Caco-2 (cell line): ENCODE data around the gene TMEM30A. TPM values are rescaled to one million over a fixed set of nuclear protein-coding genes. Genes with fewer than 3 reads are reported as not detected.

Experiments used
- BruUV-seq: library from RNA; stranded (reverse); fragments of 400-500 nt; replicated peaks from 2 replicates; lab custom pipeline; 2021; lab: Mats Ljungman, UMichigan
- CTCF ChIA-PET: fragments of 300-600 bp; sonication (Branson Sonifier 250); formaldehyde crosslinking; loops from one replicate; lab custom pipeline; 2022; ENCODE audit warnings: antibody characterized with exemption; lab: Charles Lee
- POLR2A ChIA-PET: fragments of 300-600 bp; sonication (Branson Sonifier 250); formaldehyde crosslinking; loops from one replicate; lab custom pipeline; 2022; ENCODE audit warnings: antibody characterized with exemption; lab: Charles Lee
- DNase-seq, 2 experiments: peaks; one replicate each; pipeline versions ENCODE4 v3.0.0 to v3.0.0-alpha.2; 2020 to 2022
- H3K27me3 ChIP-seq: replicated peaks from 2 replicates; pipeline ENCODE4 v1.6.0; 2011; ENCODE audit warnings: low read length; ENCODE audit not compliant: control insufficient read depth, insufficient read depth
- H3K36me3 ChIP-seq: 2 replicates; pipeline ENCODE4 v1.5.1; 2011; ENCODE audit warnings: low read length; ENCODE audit not compliant: control insufficient read depth, insufficient read depth
- H3K4me1 ChIP-seq: fragments of 250-450 bp; sonication (Bioruptor Pico); 2 replicates; pipeline ENCODE4 v1.5.1; 2020; ENCODE audit warnings: mild to moderate bottlenecking
- H3K4me3 ChIP-seq: 2 replicates; pipeline ENCODE4 v1.5.1; 2011; ENCODE audit warnings: low read depth, mild to moderate bottlenecking, control low read depth, low read length
- H3K9me3 ChIP-seq: fragments of 250-450 bp; sonication (Bioruptor Pico); 2 replicates; pipeline ENCODE4 v1.5.1; 2020; ENCODE audit warnings: mild to moderate bottlenecking, moderate library complexity
- H3K27ac Mint-ChIP-seq: one replicate; pipeline ENCODE4 v1.8.0; 2022; ENCODE audit warnings: mixed read lengths; ENCODE audit not compliant: unreplicated experiment
- H3K27me3 Mint-ChIP-seq: one replicate; pipeline ENCODE4 v1.8.0; 2022; ENCODE audit warnings: mixed read lengths; ENCODE audit not compliant: insufficient read depth, unreplicated experiment
- H3K36me3 Mint-ChIP-seq: one replicate; pipeline ENCODE4 v1.8.0; 2022; ENCODE audit warnings: mild to moderate bottlenecking, mixed read lengths; ENCODE audit not compliant: insufficient read depth, unreplicated experiment
- H3K4me1 Mint-ChIP-seq: one replicate; pipeline ENCODE4 v1.8.0; 2022; ENCODE audit warnings: low read depth, mixed read lengths; ENCODE audit not compliant: unreplicated experiment
- H3K4me3 Mint-ChIP-seq: one replicate; pipeline ENCODE4 v1.8.0; 2022; ENCODE audit warnings: mild to moderate bottlenecking, moderate library complexity, mixed read lengths; ENCODE audit not compliant: unreplicated experiment
- H3K9me3 Mint-ChIP-seq: one replicate; pipeline ENCODE4 v1.8.0; 2022; ENCODE audit warnings: mixed read lengths; ENCODE audit not compliant: unreplicated experiment
- intact Hi-C: fragments of 100-400 bp; cut with micrococcal nuclease; formaldehyde crosslinking; loops from one replicate; pipeline ENCODE4 v1.10.0; 2022; ENCODE audit not compliant: unreplicated experiment
- total RNA-seq: library from RNA; stranded (reverse); gene quantifications from 2 replicates; pipeline ENCODE4 v1.2.3, GENCODE V29; 2022
- TF ChIP-seq, protein P1 (sequence below), 2 experiments: fragments of 200-600 bp in 1 of 2; IDR thresholded peaks; 1 replicate in 1 of 2; 2 replicates in 1 of 2; pipeline versions ENCODE4 v1.5.1 to v1.8.0; 2011 to 2022; ENCODE audit warnings: antibody characterized with exemption in 1 of 2, control low read depth in 1 of 2, inconsistent platforms in 1 of 2, low read depth in 1 of 2, low read length in 1 of 2, mild to moderate bottlenecking in 1 of 2, moderate library complexity in 1 of 2; ENCODE audit not compliant: insufficient read depth in 1 of 2, severe bottlenecking in 1 of 2, unreplicated experiment in 1 of 2

The TMEM30A gene
- total RNA-seq, 1 experiment from 2014 or later: 55.8 TPM

DNA sequence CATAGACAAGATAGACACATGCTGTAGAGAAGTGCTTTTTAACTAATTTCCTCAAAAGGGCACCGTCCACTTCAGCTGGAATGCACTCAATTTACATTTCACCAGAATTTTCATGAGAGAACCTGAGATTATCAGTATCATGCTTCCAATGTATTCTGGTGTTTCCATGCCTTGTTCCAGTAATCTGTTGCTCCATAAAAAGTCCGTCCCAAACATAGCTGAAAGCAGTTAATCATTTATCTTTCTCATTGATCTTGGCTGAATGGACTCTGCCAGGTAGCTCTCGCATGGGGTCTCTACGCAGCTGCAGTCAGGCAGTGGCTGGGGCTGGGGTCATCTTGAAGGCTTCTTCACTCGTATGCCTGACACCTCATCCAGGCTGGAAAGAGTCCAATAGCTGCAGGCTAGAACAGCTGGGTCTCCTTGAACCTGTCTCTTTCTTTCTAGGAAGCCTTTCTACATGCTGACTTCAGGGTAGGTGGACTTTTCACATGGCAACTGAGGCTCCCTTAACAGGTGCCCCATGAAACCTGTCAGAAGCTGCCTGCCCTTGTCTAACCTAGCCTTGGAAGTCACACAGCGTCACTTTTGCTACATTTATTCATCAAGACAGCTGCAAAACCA lies 60.2 kb downstream of the TMEM30A start:
- TF ChIP-seq, protein P1, sequence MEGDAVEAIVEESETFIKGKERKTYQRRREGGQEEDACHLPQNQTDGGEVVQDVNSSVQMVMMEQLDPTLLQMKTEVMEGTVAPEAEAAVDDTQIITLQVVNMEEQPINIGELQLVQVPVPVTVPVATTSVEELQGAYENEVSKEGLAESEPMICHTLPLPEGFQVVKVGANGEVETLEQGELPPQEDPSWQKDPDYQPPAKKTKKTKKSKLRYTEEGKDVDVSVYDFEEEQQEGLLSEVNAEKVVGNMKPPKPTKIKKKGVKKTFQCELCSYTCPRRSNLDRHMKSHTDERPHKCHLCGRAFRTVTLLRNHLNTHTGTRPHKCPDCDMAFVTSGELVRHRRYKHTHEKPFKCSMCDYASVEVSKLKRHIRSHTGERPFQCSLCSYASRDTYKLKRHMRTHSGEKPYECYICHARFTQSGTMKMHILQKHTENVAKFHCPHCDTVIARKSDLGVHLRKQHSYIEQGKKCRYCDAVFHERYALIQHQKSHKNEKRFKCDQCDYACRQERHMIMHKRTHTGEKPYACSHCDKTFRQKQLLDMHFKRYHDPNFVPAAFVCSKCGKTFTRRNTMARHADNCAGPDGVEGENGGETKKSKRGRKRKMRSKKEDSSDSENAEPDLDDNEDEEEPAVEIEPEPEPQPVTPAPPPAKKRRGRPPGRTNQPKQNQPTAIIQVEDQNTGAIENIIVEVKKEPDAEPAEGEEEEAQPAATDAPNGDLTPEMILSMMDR (IDR thresholded peaks at IDR 0.05; ENCODE audit: insufficient read depth in 1 of 2, low read depth in 1 of 2, low read length in 1 of 2, severe bottlenecking in 1 of 2, unreplicated experiment in 1 of 2): no peak
- H3K4me3 ChIP-seq: no peak overlapping the region
- H3K9me3 ChIP-seq: no peaks in the 10 kb centered on the region
- H3K4me1 ChIP-seq: no peaks in the 10 kb centered on the region
- Mint-ChIP-seq H3K27ac (no peak overlapping the region), H3K4me3 (no peak overlapping the region), H3K27me3 (no peaks in the 10 kb centered on the region), H3K4me1 (peaks cover 7% of the 10 kb centered on the region), H3K36me3 (no peaks in the 10 kb centered on the region), H3K9me3 (no peaks in the 10 kb centered on the region)
- ChIA-PET POLR2A (no interaction called here), CTCF (no interaction called here)
- intact Hi-C loops: no loop called here
- H3K27me3 ChIP-seq: no peaks in the 10 kb centered on the region
- H3K36me3 ChIP-seq: no peaks in the 10 kb centered on the region
- no peak for DNase-seq
- BruUV-seq: no TSS peak

DNA sequence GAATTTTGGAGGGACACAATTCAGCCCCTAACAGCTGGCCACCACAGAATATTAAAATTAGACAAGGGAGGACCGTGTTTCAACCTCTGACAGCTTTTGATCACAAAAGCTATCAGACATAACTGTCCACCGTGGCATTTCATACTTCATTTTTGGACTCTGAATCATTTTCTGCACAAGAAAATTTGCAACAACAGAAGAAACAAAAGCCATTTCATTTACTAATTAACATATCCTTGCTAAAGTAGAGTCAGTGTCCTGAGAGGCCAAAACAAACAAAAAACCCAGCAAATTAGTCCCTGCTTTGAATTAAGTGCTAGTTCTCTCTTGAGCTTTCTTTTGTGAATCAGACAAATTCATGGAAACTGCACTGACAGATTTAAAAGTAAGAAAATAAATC lies 61.2 kb downstream of the TMEM30A start:
- ChIA-PET POLR2A (no interaction called here), CTCF (no interaction called here)
- Histone ChIP-seq H3K27me3 (no peaks in the 10 kb centered on the region), H3K4me1 (no peaks in the 10 kb centered on the region), H3K9me3 (no peaks in the 10 kb centered on the region), H3K4me3 (no peak overlapping the region), H3K36me3 (no peaks in the 10 kb centered on the region)
- Mint-ChIP-seq H3K4me1 (peaks cover 7% of the 10 kb centered on the region), H3K9me3 (no peaks in the 10 kb centered on the region), H3K27me3 (no peaks in the 10 kb centered on the region), H3K27ac (no peak overlapping the region), H3K36me3 (no peaks in the 10 kb centered on the region), H3K4me3 (no peak overlapping the region)
- BruUV-seq: no TSS peak
- TF ChIP-seq, protein P1 (IDR thresholded peaks at IDR 0.05; ENCODE audit: insufficient read depth in 1 of 2, low read depth in 1 of 2, low read length in 1 of 2, severe bottlenecking in 1 of 2, unreplicated experiment in 1 of 2): no peak
- DNase-seq: no peak
- intact Hi-C loops: no loop called here

DNA sequence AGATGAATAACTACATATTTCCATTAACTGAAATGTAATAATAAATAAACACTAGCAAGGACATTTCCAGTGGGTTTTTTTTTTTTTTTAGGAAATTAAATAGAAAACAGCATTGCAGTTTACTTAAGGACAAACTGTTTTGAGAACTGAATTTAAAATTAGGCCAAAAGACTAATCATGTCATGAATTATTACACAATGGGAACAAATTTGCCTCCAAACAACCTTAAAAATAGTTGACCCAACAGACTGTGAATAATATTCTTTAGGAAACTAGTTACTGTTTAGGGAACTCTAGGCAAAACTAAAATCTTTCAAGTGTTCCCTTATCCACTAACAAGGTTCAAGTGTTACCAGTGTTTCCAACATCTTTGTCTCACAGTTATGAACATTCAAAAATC lies 62.3 kb downstream of the TMEM30A start:
- H3K27me3 ChIP-seq: no peaks in the 10 kb centered on the region
- no peak overlapping the region for H3K4me3 Mint-ChIP-seq
- H3K27ac Mint-ChIP-seq: no peak overlapping the region
- H3K36me3 Mint-ChIP-seq: no peaks in the 10 kb centered on the region
- no peak for DNase-seq
- no peaks in the 10 kb centered on the region for H3K36me3 ChIP-seq
- intact Hi-C loops: no loop called here
- H3K9me3 Mint-ChIP-seq: no peaks in the 10 kb centered on the region
- H3K9me3 ChIP-seq: no peaks in the 10 kb centered on the region
- H3K27me3 Mint-ChIP-seq: peaks cover 3% of the 10 kb centered on the region
- H3K4me3 ChIP-seq: no peak overlapping the region
- CTCF ChIA-PET: no interaction called here
- BruUV-seq: no TSS peak
- no peaks in the 10 kb centered on the region for H3K4me1 ChIP-seq
- peaks cover 13% of the 10 kb centered on the region for H3K4me1 Mint-ChIP-seq
- POLR2A ChIA-PET: no interaction called here
- TF ChIP-seq, protein P1 (IDR thresholded peaks at IDR 0.05; ENCODE audit: insufficient read depth in 1 of 2, low read depth in 1 of 2, low read length in 1 of 2, severe bottlenecking in 1 of 2, unreplicated experiment in 1 of 2): no peak
